Measurements from ENCODE around the gene SPATA9.

Gene SPATA9

DNA sequence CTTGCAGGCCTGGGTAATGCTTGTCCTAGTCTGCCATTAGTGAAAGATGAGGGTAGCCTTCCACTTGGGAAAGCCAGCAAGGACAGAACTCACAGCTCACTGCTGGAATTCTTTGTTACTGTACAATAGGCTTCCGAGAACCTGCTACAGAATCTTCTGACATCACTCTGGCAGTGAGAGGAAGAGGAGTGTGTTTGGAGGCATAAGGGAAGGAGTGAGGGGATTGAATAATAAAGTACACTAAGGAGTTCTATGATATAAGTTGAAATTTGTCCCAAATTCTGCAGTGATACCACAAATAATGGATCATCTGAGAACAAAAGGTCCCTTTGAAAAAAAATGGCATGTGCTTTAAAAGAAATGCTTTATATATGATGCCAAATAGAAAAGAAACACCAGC is at the start of gene SPATA9:
Gene SPATA9 (minus strand): TSS at position 101 of the 400 bp plus-strand sequence. CDS start 137 bp downstream, outside the sequence.
- no peak for DNase-seq (ENCODE audit: low read depth)

GRCh38 chr5:95731571-95732554 is 49.1 kb upstream of the SPATA9 start:
- peak; percentile 4 for DNase-seq (ENCODE audit: low read depth)

- DNase-seq (ENCODE audit: low read depth), result peak; percentile 4
Measured at GRCh38 chr5:95730730-95731570, 48.2 kb upstream of the SPATA9 start, which contains the start of gene RHOBTB3. TSS of gene RHOBTB3 (plus strand) at chr5:95731336. CDS start at chr5:95731683, 347 bp downstream.

DNA sequence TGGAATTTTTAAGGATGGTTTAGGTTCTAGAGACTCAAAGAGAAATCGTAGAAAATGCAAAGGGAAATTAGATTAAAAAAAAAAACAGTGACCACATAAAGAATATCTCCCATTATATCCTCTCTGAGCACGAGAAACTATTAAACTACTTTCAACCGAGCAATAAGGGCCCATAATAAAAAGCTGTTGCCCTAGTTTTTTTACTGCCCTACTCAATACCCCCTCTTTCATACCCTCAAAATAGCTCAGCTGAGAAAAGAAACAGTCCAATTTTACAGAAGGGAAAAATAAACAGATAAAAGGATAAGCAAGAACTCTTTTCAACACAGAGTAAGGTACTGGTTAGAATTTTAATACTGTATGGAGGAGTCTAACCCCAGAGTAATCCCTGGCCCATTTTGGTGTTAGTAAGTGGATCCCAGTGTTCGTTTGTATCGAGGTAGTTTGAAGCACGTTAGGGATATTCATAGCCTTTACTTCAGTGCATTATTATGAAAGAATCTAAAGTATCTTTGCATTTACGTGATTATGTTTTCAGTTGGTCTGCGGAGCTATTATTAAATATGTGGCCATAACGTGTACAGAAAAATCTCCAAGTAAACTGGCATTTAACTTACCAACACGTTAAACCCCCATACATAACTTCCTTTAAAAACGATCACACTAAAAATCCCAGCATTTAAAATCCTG is 47.4 kb upstream of the SPATA9 start:
- DNase-seq (ENCODE audit: low read depth), result no peak

GRCh38 chr5:95729115-95730010 is 46.6 kb upstream of the SPATA9 start:
- no peak for DNase-seq (ENCODE audit: low read depth)

DNA sequence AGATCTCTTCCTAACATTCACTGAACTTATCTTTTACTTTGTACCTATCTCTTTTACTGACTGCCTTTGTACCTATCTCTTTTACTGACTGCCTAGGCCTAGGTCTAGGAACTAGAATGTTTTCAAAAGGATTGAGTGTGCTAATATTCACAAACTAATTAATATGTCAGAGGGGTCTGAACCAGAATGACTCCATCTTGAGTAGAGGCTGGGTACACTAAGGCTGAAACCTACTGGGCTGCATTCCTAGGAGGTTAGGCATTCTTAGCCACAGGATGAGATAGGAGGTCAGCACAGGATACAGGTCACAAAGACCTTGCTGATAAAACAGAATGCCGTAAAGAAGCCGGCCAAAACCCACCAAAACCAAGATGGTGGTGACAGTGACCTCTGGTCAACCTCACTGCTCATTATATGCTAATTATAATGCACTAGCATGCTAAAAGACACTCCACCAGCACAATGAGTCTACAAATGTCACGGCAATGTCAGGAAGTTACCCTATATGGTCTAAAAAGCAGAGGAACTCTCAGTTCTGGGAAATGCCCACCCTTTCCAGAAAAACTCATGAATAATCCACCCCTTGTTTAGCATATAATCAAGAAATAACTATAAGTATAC is 45.8 kb upstream of the SPATA9 start:
- no peak for DNase-seq (ENCODE audit: low read depth)

- DNase-seq (ENCODE audit: low read depth), result no peak
Measured at GRCh38 chr5:95727764-95728191, 45.0 kb upstream of the SPATA9 start.

GRCh38 chr5:95726811-95727763 is 44.3 kb upstream of the SPATA9 start:
- DNase-seq (ENCODE audit: low read depth), result no peak

DNA sequence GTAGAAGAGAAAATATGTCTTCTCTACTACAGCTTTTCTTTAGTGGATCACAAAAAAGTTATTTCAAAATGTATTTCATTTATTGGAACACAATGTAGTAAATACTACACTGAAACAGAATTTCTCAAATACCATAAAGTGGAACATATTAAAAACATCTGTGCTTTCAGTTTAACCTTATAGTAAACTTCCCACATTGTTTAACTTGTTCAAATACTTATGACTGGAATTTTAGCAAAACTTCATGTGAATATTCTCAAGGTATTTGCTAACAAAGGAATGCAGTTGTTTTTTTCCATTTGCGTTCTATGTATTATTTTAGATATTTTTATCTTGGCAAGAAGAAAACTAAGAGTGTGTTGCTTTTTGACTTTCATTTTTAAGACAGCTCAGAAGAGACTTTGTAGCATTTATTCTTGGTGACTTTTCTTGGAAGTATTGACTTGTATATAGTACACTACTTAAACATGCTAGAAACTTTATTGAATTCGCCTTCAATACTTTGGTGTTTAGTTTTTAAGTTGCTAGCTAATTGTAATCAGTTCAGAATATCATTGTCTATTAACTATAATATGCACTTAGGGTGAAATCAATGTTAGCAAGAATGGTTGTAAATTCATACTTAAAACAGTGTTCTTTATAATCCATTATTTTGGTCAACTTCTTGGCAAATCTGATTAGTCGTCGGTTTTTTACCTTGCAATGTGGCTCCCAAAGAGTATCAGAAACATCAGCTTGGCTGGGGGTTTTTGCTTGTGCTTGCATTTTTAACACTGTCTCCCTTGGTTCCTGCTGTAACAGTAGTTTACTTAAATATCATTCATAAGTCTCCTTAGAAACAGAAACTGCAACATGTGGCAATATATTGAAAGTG is 43.4 kb upstream of the SPATA9 start:
- no peak for DNase-seq (ENCODE audit: low read depth)

DNA sequence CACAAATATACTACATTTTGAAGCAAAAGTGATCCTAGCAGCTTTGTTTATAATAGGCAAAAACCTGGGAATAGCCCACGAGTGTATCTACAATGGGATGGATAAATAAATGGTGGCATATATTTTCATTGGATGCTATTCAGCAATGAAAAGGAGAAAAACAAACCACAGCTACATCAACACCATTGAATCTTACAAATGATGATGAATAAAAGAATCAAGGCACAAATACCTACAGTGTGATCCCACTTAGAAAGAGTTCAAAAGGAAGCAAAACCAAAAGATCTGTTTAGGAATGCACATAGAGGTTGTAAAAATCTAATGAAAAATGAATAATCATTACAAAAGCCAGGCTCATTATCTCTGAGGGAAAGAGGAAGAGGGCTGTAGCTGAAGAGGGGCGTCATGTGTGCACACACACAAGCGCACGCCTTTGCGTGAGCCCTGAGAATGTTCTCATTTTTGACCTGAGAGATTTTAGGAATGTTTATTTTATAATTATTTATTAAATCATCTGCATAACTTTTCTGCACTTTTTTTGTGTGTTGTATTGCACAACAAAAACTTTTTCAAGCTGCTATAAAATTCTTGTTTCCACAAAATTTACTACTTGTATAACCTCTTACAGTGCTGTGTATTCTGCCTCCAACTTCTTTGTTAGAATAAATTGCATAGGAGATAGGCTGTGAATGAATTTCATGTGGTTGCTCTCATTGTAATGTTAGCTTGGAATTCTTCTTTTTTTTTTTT is 42.5 kb upstream of the SPATA9 start:
- DNase-seq (ENCODE audit: low read depth), result no peak

DNA sequence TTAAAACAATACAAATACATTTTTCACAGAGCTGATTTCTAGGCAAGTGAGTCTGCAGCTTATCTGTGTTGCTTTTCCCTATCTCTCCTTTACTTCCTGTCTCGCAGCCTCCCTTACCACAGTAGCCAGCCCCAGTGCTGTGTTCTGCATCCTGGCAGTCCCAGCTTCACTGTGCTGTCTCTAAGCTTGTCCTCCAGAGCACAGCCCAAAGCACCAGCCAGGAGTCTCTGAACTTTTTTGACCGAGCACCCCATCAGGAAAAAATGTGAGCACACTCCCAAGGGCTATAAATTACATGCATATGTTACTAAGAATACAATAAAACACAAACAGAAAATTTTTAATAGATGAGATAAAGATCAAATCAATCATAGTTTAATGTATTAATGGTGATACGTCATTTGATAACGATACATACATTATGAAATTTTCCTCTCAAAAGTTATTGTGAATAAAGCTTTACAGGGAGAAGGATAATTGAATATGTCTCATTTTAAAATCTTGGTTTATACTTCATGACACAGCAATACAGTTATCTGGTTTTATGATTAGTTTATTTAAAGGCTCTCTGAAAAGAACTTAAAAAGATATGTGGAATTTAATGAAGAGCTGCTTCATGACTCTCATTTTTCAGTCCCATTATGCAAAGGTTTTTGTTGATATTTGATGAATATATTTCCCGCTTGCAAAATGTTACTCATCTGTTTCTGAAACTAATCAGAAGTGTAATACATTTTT is 41.0 kb upstream of the SPATA9 start:
- no peak for DNase-seq (ENCODE audit: low read depth)

DNA sequence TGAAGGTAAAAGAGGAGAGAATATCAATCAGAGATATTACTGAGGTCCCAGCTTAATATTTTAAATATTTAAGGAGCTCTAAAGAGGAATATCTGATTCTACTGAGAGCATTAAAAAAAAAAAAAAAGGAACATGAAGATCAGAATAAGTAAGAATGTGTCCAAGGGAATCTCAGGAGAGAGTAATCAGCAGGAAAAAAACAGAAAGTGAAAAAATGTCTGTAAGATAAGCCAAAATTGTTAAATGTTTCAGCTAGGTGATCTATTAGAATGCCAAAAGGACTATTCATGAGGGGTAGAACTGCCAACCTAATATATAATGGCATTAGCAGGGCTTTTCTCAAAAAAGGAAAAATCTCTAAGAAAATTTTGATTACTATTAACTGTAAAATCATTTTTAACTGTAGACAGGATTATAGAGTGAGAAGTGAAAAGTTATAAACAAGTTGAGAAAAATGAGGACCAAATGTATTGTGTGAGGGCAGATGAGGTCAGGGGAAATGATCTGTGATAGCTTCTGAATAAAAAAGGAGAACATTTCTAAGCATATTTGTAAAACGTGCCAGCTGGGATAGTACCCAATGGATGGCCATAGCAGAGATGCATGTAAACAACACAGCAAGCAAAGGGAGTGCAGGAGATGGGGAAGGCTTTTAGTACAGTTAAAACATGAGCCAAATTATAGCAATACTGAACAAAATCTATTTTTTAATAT is 38.9 kb upstream of the SPATA9 start:
- DNase-seq (ENCODE audit: low read depth), result no peak

GRCh38 chr5:95720094-95720786 is 37.4 kb upstream of the SPATA9 start:
- no peak for DNase-seq (ENCODE audit: low read depth)

GRCh38 chr5:95718738-95719137 is 35.9 kb upstream of the SPATA9 start:
- DNase-seq (ENCODE audit: low read depth), result no peak

GRCh38 chr5:95718203-95718602 is 35.4 kb upstream of the SPATA9 start:
- no peak for DNase-seq (ENCODE audit: low read depth)

DNA sequence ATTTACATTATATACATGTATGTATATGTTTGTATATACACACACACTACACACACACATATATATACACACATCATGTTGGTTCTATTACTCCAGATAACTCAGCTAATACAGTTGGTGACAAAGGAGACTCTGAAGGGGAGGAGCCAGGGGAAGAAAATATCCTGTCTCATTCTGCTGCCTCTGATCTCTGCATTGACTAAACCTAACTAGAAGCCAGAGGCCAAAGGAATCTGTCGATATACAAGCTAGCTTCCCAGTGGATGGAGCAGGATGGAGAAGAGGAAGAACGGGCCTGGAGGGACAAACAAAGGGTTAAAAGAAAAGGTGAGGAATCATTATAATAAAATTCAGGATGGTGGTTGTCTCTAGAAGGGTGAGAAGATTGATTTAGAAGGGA is 34.6 kb upstream of the SPATA9 start:
- no peak for DNase-seq (ENCODE audit: low read depth)
